WTC11 (cell line): ENCODE measurements around the gene CSRNP3.

ENCODE experiments used
- ETV6 ChIP-seq: sonication (generic); formaldehyde crosslinking; IDR thresholded peaks from 2 replicates; pipeline ENCODE4 v1.8.1; 2022; ENCODE audit warnings: mild to moderate bottlenecking, missing genetic modification reagents
- TCF7 ChIP-seq: sonication (generic); formaldehyde crosslinking; IDR thresholded peaks from 2 replicates; pipeline ENCODE4 v1.8.0; 2022; ENCODE audit warnings: mild to moderate bottlenecking, low read depth, missing genetic modification reagents, moderate library complexity
- TF ChIP-seq, protein P1 (sequence below): sonication (generic); formaldehyde crosslinking; IDR thresholded peaks from 2 replicates; pipeline ENCODE4 v1.8.1; 2023; ENCODE audit warnings: mild to moderate bottlenecking, missing genetic modification reagents, moderate library complexity
- TF ChIP-seq, protein P2 (sequence below): sonication (generic); formaldehyde crosslinking; IDR thresholded peaks from 2 replicates; pipeline ENCODE4 v1.8.1; 2022; ENCODE audit warnings: missing genetic modification reagents, borderline replicate concordance
- TF ChIP-seq, protein P3 (sequence below): fragments of 200-600 bp; IDR thresholded peaks from 2 replicates; pipeline ENCODE4 v1.8.0; 2022; ENCODE audit warnings: antibody characterized with exemption

DNA sequence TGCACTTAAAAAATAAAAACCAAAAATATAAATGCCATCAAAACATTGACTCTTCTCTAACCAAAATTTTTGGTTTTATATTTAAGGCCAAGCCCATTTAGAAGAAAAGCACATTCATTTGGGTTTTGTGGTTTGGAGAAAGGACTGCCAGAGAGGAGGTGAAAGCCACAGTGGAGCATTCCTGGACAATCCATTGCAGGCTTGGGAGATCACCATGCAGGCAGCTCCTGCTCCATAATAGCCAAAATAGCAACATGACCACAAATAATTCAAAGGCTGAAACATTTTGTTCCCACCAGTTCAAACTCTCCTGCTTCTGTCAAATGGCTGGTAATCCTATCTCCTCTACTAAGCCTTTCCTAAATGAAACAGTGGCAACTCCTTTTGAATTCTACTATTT lies 251.0 kb downstream of the CSRNP3 start:
- TF ChIP-seq, protein P1, sequence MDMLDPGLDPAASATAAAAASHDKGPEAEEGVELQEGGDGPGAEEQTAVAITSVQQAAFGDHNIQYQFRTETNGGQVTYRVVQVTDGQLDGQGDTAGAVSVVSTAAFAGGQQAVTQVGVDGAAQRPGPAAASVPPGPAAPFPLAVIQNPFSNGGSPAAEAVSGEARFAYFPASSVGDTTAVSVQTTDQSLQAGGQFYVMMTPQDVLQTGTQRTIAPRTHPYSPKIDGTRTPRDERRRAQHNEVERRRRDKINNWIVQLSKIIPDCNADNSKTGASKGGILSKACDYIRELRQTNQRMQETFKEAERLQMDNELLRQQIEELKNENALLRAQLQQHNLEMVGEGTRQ (CRISPR knock-in tag): no peak
- TF ChIP-seq TCF7: no peak
- TF ChIP-seq, protein P2, sequence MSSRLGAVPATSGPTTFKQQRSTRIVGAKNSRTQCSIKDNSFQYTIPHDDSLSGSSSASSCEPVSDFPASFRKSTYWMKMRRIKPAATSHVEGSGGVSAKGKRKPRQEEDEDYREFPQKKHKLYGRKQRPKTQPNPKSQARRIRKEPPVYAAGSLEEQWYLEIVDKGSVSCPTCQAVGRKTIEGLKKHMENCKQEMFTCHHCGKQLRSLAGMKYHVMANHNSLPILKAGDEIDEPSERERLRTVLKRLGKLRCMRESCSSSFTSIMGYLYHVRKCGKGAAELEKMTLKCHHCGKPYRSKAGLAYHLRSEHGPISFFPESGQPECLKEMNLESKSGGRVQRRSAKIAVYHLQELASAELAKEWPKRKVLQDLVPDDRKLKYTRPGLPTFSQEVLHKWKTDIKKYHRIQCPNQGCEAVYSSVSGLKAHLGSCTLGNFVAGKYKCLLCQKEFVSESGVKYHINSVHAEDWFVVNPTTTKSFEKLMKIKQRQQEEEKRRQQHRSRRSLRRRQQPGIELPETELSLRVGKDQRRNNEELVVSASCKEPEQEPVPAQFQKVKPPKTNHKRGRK (CRISPR knock-in tag): no peak
- no peak for TF ChIP-seq ETV6 (CRISPR knock-in tag)
- TF ChIP-seq, protein P3, sequence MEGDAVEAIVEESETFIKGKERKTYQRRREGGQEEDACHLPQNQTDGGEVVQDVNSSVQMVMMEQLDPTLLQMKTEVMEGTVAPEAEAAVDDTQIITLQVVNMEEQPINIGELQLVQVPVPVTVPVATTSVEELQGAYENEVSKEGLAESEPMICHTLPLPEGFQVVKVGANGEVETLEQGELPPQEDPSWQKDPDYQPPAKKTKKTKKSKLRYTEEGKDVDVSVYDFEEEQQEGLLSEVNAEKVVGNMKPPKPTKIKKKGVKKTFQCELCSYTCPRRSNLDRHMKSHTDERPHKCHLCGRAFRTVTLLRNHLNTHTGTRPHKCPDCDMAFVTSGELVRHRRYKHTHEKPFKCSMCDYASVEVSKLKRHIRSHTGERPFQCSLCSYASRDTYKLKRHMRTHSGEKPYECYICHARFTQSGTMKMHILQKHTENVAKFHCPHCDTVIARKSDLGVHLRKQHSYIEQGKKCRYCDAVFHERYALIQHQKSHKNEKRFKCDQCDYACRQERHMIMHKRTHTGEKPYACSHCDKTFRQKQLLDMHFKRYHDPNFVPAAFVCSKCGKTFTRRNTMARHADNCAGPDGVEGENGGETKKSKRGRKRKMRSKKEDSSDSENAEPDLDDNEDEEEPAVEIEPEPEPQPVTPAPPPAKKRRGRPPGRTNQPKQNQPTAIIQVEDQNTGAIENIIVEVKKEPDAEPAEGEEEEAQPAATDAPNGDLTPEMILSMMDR: no peak
